Measurements from ENCODE around the gene CD81.

Gene CD81

DNA sequence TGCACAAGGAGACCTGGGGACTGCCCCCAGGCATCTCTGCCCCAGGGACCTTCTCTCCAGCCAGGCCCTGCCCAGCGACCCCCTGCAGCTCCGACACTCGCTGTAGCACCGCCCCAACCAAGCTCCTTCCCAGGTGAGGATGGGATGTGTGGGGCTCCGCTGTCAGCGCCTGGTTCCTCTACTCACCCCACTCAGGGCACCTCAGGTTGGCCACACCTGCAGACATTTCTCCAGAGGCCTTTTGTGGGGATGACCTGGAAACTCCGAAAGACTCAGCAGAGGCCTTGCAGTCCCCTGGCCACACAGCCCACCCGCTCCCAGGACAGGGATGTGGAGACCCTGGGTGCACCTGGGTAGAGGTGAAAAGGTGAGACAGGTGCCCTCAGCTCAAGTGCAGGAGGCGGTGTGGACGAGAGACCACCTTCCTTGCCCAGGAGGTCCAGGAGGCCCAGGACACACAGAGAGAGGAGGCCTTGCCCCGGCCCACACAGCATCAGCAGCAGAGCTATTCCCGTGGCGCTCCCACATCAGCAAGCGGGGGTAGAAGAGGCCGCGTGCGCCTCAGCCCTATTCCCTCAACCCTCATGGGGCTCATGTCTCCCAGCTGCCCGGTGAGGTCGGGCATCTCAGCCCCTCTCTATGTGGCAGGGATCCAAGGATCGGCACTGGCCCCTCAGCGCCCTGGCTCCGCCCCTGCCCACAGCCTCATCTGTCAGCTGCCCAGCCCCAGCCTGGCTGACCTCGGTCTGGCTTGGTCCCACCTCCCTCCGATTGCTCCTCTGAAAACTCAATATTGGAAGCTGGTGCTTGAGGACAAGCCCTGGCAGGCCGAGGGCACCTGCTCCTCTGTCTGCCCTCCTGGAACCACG lies 46.3 kb downstream of the CD81 start:
- DNase-seq = no peak

DNA sequence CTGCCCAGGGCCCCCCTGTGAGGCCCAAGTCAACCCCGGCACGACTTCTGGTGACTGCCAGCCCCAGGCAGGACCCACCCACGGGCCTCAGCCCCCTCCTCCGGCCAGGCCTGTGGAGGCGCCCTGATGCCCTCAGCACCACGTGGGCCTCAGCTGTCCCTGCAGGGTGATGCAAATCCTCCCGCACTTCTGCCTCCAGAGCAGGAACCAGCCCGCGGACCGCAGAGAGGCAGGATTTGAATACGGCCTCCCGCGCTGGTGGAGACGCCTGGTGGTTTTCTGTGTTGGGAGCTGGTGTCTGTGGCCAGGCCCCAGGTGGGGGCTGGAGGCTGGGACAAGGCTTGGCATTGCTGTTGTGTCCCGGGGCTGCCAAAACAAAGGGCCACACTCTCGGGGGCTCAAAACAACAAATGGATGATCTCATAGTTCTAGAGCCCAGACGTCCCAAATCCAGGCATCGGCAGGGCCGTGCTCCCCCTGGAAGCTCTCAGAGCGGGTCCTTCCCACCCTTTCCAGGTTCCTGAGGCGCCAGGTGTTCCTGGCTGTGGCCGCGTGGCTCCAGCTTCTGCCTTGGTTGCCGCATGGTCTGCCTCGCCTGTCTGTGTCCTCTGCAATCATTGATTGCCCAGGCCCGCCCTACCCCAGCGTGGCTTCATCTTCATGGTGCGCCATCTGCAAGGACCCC lies 47.8 kb downstream of the CD81 start:
- DNase-seq = no peak

DNA sequence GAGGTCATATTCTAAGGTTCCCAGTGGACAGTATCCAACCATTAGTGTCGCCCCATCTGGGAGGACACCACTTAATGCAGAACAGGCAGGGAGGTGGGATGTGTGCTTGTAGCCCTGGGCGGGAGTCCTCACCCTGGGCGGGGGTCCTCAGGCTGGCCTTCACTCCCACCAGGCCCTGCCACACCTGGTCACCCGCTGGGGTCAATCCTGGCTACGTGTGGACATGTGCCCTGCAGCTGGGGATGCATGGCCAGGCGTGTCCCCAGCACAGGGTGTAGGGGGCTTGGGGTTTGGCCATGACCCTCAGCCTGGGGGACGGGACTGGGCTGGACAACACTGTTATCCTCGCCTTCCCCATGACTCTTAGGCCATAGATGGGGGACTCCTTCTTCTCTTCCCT lies 48.4 kb downstream of the CD81 start:
- DNase-seq = no peak

DNA sequence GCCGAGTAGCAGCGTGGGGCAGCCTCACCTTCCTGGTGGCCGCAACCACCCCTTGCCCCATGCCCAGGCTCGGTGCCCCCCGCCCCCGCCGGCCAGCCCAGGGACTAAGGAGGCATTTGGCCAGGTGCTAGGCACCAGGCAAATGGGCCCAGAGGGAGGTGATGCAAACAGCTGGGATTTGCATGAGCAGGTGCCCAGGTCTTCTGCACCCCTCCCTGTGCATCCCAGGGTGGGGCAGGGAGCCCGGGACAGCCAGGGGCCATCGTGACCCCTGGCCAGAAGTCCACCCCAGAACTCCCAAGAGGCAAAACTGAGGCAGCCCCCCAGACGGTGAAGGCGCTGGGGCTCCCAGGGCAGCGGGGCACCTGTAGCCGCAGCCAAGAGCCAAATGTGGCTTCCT lies 49.1 kb downstream of the CD81 start:
- DNase-seq = no peak

DNA sequence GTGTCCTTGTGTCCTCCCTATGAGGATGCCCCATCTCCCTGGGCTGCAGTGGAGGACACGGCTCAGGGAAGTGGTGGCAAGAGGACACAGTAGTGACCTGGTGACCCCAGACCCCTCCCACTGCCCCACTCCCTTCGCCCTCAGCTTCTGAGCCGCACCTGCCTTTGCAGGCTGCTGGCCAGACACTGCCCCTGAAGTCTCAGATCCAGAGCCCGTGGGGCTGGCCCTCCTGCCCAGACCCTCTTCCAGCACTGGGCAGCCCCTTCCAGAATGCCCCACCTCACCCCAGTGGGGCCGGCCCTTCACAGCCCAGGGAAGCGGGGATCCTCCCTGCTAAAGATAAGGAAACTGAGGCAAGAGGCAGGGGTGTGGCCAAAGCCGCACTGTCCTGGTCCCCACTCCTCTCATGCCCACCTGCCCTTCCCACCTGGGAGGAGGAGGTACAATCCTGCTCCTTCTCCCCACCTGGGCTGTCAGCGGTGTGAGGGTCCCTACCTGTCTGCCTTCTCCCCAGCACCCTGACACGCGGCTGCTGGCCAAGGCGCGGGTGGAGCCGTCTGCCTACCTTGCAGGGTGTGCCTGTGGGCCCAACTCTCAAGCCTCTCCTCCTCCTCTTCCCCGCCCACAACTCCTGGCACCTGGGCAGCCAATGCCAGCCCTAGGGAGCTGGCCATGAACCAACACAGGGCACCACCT lies 49.9 kb downstream of the CD81 start:
- DNase-seq = no peak

DNA sequence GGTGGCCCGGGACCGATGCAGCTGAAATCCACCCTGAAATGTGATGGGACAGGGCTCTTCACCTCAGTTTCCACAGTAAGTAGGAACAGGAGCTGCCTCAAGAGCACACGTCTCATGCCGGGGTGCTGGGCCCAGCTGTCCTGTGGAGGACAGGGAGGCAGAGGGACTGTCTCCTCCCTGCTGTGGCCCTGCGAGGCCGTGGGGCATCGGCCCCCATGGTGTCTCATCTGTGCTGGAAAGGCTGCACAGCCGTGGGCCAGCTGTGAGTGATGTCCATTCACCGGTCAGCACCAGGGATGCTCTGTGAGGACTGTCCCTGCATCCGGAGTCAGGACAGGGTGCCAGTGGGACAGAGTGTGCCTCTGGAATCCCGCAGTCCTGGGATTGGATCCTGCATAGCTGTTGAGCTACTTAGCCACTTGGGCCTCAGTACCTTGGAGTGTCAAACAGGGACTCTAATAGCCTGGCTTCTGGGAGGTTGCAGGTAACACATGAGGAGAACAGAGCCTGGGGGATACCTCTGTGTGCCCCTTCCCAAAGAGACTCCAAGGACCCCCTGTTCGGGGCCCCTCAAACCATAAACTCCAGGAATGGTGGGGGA lies 50.7 kb downstream of the CD81 start:
- DNase-seq = no peak

DNA sequence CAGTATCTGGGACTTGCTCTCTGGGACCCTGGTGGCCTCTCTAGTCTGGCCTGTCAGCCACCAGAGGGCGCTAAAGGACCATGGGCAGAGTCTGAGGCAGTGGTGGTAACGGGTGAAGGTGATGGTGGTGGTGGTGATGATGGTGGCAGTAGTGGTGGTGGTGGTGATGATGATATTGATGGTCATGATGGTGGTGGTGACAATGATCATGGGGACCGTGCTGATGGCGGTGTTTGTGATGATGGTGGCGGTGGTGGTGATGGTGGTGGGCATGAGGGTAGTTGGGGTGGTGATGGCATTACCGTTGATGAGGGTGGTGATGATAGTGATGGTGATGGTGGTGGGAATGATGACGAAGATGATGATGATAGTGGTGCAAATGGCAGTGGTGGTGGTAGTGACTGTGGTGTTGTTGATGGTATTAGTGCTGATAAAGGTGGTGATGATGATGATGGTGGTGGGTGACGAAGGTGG lies 51.2 kb downstream of the CD81 start:
- DNase-seq = peak; percentile 87

DNA sequence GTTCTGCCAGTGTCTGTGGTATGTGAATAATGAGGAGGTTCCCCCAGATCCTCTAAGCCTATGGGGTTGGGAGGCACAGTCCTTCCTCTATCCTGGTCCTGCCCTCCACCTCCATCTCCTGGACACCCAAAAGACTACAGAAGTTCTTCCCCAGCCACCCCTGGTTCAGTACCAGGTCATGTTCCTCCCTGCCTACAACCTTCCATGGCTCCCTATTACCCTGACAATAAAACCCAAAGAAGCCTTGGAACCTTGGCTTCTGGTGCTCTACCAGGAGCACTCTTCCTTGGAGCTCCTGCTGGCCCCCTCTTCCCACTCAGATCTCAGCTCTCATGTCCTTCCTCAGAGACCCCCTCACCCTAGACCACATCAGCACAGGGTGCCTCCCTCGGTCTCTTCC lies 54.3 kb downstream of the CD81 start:
- no peak for DNase-seq

DNA sequence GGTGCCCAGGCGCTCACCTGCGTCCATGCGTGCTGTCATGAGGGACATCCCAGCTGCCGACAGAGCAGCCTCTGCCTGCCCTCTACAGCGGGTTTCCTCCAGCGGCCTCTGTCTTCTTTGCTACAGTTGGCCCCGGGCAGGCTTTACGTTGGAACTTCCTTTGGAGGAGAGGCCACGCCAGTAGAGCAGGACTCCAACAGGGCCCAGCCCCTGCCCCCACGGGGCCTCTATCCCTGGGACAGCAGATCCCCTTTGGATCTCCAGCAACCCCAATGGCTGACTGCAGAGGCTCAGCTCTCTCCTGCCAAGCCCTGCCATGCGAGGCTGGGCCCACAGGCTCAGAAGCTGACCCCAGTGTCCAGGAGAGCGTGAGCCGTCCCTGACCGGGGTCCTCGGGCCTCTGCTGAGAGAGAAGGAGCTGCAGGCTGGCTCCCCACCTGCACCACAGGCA lies 55.1 kb downstream of the CD81 start:
- DNase-seq = no peak

DNA sequence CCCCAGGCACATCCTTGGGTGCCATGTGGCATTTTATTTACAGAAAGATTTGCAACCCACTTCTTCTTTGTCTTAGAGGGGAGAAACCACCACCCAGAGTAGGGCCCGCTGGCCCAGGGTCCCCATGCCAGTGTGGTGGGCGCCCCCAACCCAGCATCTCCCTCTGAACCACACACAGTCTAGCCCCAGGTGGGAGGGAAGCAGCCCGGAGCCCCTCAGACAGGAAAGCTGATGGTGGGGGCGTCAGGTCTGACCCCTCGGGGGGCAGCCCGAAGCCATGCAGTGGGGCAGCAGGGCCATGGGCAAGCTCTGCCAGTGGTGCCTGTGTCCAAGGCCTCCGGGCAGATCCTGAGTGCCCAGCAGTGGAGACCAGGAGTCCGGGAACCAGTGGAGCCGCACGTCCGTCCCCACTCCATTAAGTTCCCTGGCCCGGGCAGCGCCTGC lies 55.5 kb downstream of the CD81 start:
- DNase-seq = no peak

DNA sequence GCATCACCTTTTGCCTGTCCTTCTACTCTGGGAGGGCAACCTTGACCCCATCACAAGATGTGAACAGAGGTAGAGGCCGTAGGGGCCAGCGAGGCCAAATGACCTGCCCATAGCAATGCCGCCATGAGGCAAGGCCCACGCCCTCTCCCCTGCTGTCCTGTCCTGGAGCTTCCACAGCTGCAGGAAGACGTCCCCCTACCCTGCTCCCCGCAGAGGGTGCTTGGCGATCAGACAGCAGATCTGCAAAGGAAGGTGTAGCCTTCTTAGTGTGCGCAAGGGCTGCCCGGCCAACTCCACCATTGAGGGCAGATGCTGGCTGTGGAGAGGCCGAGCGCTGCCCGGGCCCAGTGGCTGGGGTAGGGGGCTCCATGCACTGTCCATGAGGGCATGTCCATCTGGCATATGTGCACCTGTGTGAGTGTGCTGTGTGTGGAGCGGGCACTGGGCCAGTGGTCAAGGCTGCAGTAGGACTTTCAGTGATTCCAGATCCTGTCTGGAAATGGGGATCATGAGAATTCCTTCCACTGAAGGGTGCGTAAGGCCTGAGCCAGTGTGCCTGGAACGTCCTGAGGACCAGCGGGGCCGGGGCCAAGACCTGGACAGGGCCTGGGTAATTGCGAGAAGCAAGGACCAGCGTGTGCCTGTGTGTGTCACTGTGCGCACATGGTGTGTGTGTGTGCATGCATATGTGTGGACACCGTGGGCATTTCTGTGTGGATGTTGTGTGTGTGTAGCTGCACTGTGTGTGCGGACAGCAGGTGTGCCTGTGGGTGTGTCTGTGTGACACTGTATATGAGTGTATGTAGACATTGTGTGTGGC lies 56.2 kb downstream of the CD81 start:
- no peak for DNase-seq

DNA sequence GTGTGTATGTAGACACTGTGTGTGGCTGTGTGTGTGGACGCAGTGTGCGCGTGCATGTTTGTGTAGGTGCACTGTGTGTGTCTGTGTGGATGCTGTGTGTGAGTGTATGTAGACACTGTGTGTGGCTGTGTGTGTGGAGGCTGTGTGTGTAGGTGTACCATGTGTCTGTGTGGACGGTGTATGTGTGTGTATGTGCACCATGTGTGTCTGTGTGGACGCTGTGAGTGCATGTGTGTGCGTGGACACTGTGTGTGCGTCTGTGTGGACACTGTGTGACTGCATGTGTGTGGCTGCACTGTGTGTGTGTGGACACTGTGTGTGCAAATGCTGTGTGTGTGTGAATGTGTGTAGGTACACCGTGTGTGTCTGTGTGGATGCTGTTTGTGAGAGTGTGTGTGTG lies 56.9 kb downstream of the CD81 start:
- DNase-seq = no peak

DNA sequence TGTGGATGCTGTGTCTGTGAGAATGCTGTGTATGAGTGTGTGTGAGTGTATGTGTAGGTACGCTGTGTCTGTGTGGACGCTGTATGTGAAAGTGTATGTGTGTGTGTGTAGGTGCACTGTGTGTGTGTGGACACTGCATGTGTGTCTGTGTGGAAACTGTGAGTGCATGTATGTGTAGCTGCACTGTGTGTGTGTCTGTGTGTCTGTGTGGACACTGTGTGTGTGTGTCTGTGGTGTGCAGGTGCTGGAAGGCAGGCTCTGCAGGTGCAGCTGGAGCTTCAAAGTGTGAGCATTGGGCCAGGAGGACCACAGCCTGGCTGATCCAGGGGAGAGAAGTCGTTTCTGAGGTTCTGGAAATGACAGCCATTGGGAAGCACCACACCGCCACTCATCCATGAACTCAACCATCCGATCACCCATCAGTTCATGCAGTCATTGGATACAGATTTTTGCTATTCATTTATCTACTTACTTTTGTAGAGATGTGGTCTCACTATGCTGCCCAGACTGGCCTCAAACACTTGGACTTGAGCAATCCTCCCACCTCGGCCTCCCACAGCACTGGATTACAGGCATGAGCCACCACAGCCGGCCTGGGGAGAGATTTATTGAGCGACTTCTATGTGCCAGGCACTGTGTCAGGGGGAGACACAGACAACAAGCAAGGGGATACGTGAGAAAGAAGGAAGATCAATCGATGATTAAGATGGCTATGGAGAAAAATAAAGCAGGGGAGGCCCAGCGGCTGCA lies 57.6 kb downstream of the CD81 start:
- DNase-seq = no peak

DNA sequence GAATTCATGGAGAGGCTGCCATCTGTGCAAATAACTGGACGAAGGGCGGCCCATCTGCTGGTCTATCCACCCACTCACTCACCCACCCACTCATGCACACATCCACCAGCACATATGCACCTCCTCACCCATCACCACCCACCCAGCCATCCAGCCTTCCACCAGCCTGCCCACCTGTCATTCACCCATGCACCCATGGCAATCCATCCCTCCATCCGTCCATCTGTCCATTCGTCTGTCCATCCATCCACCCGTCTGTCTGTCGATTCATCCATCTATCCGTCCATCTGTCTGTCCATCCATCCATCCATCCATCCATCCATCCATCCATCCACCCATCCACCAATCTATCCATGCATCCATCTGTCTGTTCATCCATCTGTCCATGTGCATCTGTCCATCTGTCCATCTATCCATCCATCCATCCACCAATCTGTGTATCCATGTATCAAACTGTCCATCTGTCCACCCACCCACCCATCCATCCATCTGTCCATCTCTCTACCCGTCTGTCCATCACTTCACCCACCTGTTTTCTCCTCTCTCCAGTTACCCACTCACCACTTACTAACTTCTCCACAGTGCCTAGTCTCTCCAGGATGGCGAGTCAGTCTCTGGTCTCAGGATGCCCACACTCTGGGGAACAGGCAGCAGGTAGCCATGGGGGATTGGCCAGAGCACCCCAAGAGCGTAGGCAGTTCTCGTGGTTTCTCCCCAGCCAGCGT lies 58.3 kb downstream of the CD81 start:
- no peak for DNase-seq

DNA sequence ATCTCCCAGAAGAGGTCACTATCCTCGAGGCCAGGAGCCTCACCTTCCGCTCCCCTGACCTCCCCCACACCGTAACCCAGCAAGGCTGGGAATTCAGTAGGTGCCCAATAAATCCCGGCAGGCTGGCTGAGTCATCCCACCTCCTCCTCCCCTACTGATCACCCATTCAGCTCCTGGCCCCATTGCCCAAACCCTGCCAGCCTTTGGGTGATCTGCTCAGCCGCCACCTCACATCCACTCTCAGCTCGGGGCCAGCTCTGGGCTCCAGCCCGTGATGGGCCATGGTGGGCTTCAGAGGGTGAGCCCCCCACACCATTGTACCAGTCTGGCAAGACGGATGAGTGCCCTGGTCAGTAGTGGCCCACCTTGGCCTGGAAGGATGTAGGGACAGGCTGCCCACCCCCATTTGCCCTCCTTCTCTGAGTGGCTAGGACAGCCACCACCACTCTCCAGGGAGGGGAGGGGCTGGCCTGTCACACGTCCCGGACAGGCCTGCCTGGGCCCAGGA lies 59.0 kb downstream of the CD81 start:
- DNase-seq = no peak

DNA sequence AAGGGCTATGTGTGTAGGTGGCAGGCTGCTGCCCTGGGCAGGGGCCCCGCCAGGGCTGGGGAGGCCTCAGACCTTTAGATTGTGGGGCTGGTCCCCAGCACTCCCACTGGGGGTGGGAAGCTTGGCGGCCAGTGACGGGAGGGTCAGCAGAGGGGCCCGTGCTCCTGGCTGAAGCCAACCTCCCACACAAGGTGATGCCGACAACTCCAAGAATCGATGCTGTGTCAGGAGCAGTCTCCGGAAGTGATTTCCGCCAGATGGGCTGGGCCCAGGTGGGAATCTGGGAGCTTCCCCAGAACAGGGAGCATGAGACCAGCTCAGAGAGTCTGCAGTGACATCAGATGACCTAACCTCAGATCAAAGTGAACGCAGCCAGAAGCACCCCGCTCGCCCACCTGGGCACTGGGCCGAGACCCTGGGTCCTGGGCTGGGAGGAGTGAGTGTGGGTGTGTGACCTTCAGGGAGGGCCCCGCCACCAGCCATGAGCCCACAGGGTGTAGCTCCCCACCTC lies 59.5 kb downstream of the CD81 start:
- no peak for DNase-seq

DNA sequence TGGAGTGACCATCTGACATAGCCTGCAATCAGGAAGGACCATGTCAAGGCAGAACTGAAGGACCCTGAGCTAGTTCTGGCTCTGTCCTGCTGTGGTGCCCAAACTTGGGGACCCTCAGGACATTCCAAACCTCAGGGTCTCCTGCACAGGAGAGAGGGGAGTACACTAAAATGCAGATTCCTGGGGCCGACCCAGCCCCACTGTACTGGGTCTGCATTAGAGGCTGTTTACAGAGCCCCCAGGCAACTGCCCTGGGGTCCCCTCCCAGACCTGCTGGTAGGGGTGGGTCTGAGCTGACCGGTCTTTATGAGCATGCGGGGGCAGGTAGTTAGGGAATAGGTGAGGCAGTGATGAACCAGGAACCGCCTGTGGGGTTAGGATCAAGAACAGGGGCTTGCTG lies 60.4 kb downstream of the CD81 start:
- DNase-seq = no peak

DNA sequence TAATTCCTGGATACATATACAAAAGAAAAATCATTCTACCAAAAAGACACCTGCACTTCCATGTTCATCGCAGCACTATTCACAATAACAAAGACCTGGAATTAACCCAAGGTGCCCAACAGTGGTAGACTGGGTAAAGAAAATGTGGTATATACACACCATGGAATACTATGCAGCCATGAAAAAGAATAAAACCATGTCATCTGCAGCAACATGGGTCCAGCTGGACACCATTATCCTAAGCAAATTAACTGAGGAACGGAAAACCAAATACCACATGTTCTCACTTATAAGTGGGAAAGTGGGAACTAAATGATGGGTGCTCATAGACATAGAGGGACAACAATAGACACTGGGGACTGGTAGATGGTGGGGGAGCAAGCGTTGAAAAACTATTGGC lies 62.7 kb downstream of the CD81 start:
- no peak for DNase-seq

DNA sequence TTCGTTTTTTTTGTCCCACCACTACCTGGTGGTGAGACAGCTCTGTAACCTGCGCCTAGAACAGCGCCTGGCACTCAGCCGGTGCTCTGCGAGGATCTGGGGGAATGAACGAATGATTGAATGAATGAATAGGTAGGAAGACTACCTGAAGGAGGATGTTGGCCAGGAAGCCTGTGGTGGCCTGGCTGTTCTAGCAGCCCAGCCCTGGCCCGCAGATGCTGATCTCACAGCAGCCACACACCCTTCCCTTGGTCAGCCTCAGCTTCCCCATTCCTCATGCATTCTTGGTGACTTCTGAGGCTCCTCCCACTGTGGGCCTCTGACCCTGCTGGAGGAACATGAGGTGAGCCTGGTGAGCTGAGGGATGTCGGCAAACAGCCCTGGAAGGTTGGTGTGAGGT lies 63.5 kb downstream of the CD81 start:
- DNase-seq = no peak

DNA sequence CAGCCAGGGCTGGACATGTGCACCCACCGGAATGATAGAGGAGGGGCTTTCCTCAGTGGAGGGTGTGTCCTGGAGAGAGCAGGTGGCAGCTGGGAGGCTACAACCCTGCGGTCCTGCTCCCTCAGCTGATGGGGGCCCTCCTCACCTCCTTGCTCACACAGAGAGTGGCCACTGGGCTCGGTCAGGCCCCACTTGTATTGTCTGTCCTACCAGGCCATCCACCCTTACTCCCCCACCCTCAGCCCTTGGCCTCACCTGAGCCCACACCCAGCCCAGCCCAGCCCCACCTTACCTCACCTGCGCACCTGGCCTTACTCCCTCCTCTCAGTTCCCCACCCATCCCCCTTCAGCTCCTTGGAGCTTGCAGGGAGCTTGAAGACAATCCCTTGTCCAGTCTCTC lies 64.1 kb downstream of the CD81 start:
- DNase-seq = no peak
